GM23338 (cell line): ENCODE results near the gene TPD52L2.

Experiments
- CREB1 ChIP-seq: fragments of 250-450 bp; sonication (Bioruptor Pico); IDR thresholded peaks from 2 replicates; pipeline ENCODE4 v1.5.0; 2020; ENCODE audit warnings: low read depth, mild to moderate bottlenecking, moderate library complexity
- CTCF ChIP-seq, 2 experiments: fragments of 200-600 bp in 1 of 2; sonication (generic) in 1 of 2; conservative IDR thresholded peaks; 2 replicates each; pipeline versions ENCODE4 v1.5.1 to v1.6.1; 2016 to 2017; ENCODE audit warnings: antibody characterized with exemption in 2 of 2, low read depth in 2 of 2, mild to moderate bottlenecking in 2 of 2, moderate library complexity in 1 of 2
- EZH2 ChIP-seq: fragments of 200-600 bp; sonication (generic); IDR thresholded peaks from one replicate; pipeline ENCODE4 v1.8.0; 2017; ENCODE audit warnings: antibody characterized with exemption, mild to moderate bottlenecking, low read depth; ENCODE audit not compliant: unreplicated experiment
- EZH2phosphoT487 ChIP-seq: fragments of 200-600 bp; sonication (generic); IDR thresholded peaks from one replicate; pipeline ENCODE4 v1.8.1; 2018; ENCODE audit warnings: antibody characterized with exemption; ENCODE audit not compliant: unreplicated experiment
- JUNB ChIP-seq: IDR thresholded peaks from one replicate; pipeline ENCODE4 v1.6.1; 2016; ENCODE audit warnings: antibody characterized with exemption; ENCODE audit not compliant: unreplicated experiment
- NANOG ChIP-seq: IDR thresholded peaks from 2 replicates; pipeline ENCODE4 v1.6.1; 2016; ENCODE audit warnings: antibody characterized with exemption, borderline replicate concordance
- POLR2AphosphoS5 ChIP-seq: IDR thresholded peaks from 2 replicates; pipeline ENCODE4 v1.6.1; 2016; ENCODE audit warnings: antibody characterized with exemption, low read depth
- STAT1 ChIP-seq: IDR thresholded peaks from one replicate; pipeline ENCODE4 v1.6.1; 2016; ENCODE audit warnings: antibody characterized with exemption; ENCODE audit not compliant: unreplicated experiment
- ZNF114 ChIP-seq: fragments of 250-450 bp; sonication (Bioruptor Pico); IDR thresholded peaks from 2 replicates; pipeline ENCODE4 v1.5.0; 2020; ENCODE audit warnings: mild to moderate bottlenecking, moderate library complexity
- ZNF331 ChIP-seq: fragments of 250-450 bp; sonication (Bioruptor Pico); IDR thresholded peaks from 2 replicates; pipeline ENCODE4 v1.5.0; 2020; ENCODE audit warnings: low read depth, mild to moderate bottlenecking, moderate library complexity
- TF ChIP-seq, protein P1 (sequence below): IDR thresholded peaks from one replicate; pipeline ENCODE4 v1.6.1; 2018; ENCODE audit warnings: antibody characterized with exemption; ENCODE audit not compliant: unreplicated experiment
- TF ChIP-seq, protein P2 (sequence below): IDR thresholded peaks from 2 replicates; pipeline ENCODE4 v1.6.1; 2016; ENCODE audit warnings: antibody characterized with exemption

- TF ChIP-seq CTCF (conservative IDR thresholded peaks at IDR 0.05; ENCODE audit: low read depth in 2 of 2) = no peak
- no peak for TF ChIP-seq ZNF331 (CRISPR knock-in tag)
- TF ChIP-seq EZH2phosphoT487 = no peak
- no peak for TF ChIP-seq POLR2AphosphoS5
- no peak for TF ChIP-seq CREB1 (CRISPR knock-in tag)
- TF ChIP-seq, protein P1, sequence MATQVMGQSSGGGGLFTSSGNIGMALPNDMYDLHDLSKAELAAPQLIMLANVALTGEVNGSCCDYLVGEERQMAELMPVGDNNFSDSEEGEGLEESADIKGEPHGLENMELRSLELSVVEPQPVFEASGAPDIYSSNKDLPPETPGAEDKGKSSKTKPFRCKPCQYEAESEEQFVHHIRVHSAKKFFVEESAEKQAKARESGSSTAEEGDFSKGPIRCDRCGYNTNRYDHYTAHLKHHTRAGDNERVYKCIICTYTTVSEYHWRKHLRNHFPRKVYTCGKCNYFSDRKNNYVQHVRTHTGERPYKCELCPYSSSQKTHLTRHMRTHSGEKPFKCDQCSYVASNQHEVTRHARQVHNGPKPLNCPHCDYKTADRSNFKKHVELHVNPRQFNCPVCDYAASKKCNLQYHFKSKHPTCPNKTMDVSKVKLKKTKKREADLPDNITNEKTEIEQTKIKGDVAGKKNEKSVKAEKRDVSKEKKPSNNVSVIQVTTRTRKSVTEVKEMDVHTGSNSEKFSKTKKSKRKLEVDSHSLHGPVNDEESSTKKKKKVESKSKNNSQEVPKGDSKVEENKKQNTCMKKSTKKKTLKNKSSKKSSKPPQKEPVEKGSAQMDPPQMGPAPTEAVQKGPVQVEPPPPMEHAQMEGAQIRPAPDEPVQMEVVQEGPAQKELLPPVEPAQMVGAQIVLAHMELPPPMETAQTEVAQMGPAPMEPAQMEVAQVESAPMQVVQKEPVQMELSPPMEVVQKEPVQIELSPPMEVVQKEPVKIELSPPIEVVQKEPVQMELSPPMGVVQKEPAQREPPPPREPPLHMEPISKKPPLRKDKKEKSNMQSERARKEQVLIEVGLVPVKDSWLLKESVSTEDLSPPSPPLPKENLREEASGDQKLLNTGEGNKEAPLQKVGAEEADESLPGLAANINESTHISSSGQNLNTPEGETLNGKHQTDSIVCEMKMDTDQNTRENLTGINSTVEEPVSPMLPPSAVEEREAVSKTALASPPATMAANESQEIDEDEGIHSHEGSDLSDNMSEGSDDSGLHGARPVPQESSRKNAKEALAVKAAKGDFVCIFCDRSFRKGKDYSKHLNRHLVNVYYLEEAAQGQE = no peak
- TF ChIP-seq STAT1 = no peak
- no peak for TF ChIP-seq JUNB
- no peak for TF ChIP-seq EZH2
- no peak for TF ChIP-seq ZNF114 (CRISPR knock-in tag)
- no peak for TF ChIP-seq NANOG
- TF ChIP-seq, protein P2, sequence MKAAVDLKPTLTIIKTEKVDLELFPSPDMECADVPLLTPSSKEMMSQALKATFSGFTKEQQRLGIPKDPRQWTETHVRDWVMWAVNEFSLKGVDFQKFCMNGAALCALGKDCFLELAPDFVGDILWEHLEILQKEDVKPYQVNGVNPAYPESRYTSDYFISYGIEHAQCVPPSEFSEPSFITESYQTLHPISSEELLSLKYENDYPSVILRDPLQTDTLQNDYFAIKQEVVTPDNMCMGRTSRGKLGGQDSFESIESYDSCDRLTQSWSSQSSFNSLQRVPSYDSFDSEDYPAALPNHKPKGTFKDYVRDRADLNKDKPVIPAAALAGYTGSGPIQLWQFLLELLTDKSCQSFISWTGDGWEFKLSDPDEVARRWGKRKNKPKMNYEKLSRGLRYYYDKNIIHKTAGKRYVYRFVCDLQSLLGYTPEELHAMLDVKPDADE = no peak
These were observed 19.6 kb downstream of the TPD52L2 start for GRCh38 chr20:63884506-63885263.
